Renal cortex interstitium (tissue), 11 donors: ENCODE results near the gene MYRIP. TPM values are rescaled to one million over a fixed set of nuclear protein-coding genes. Genes with fewer than 3 reads are reported as not detected.
A peak's percentile ranks its signal among the peaks of the same experiment; 100 is the strongest.
"Not testable (repeated sequence)": the region's sequence is repeated elsewhere in the genome, so short reads cannot be mapped to it uniquely, and the experiment has no call there.

Experiments
- DNase-seq, 11 donors: peaks; one replicate each; pipeline ENCODE4 v3.0.0-alpha.2; 2013; ENCODE audit warnings: low read depth in 9 of 11, low spot score in 4 of 11; ENCODE audit errors: extremely low read depth in 1 of 11
- polyA plus RNA-seq, 3 donors: library from polyadenylated mRNA; unstranded; fragments of 120-200 nt; gene quantifications; one replicate each; pipeline ENCODE4 v1.2.1, GENCODE V29; 2013; ENCODE audit not compliant: insufficient read length in 3 of 3

MYRIP gene
- polyA plus RNA-seq, 3 donors: 1.9 to 2.3 (median 2.0) TPM

DNA sequence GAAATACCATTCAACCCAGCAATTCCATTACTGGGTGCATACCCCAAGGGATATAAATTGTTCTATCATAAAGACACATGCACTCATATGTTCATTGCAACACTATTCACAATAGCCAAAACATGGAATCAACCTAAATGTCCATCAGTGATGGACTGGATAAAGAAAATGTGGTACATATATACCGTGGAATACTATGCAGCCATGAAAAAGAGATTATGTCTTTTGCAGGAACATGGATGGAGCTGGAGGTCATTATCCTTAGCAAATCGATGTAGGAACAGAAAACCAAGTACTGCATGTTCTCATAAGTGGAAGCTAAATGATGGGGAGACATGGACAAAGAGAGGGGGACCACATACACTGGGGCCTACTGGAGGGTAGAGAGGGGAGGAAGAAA lies 5.5 kb upstream of the MYRIP start:
- no peak for DNase-seq

- DNase-seq: no peak
These were observed 4.5 kb upstream of the MYRIP start for GRCh38 chr3:39804951-39805350.

- no peak for DNase-seq
These were observed 3.8 kb upstream of the MYRIP start for GRCh38 chr3:39805650-39806049.

- no peak for DNase-seq
These were observed 2.6 kb upstream of the MYRIP start for GRCh38 chr3:39806820-39807219.

- peak in 8 of 11 donors; percentile 31 to 39 (median 38) for DNase-seq
These were observed 785 bp upstream of the MYRIP start for GRCh38 chr3:39808467-39809180.

DNA sequence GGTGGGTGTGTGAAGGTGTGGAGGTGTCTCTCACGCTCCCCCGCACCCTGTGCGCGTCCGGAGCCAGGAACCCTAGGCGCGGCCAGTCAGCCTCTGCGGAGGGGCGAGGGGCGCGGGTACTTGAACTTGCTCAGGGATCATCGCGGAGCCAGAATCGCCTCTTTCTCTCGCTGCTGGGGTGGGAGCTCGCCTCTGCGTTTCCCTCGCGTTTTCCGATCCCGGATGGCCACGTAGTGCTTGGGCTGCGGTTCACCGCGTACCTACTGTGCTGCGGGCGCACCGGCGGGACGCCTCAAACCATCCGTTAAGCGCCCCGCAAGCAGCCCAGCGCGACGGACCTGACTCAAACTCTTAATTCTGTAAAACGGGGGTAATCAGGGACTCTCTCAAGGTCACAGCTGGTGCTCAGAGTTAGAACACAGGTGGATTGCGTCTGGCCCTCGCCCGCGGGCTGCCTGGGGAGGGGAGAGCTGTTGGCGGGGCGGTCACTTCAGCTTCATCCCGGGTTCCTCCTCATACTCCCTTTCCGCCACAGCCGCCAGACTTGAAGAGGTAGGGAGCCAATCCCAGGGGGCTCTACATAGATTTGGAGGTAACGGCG lies 686 bp downstream of the MYRIP start:
- DNase-seq: peak in 3 of 11 donors; percentile 5 to 10 (median 9)

GRCh38 chr3:39810647-39811161 lies 1.3 kb downstream of the MYRIP start:
- DNase-seq: peak in 2 of 11 donors; percentile 1 to 7

DNA sequence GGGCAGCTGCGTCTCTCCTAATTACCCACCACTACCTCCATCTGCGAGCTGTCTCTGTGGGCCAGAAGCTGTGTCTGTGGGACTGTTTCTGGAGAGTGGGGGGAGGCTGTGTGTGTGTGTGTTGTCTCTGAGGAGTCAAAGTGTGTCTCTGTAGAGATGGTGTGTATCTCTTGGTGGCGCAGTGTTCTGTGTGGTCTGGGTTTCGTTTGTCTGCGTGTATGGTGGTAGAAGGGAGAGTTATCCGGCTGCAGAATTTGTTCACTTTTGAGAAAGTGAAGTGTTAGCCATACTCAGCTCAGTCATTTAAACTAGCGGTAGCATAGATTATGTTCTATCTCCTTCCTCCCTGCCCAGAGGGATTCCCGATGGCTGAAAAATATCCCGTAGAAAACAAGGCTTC lies 2.2 kb downstream of the MYRIP start:
- no peak for DNase-seq

- DNase-seq: no peak
These were observed 3.1 kb downstream of the MYRIP start for GRCh38 chr3:39812537-39812936.

- DNase-seq: no peak
These were observed 4.6 kb downstream of the MYRIP start for GRCh38 chr3:39814007-39814406.

DNA sequence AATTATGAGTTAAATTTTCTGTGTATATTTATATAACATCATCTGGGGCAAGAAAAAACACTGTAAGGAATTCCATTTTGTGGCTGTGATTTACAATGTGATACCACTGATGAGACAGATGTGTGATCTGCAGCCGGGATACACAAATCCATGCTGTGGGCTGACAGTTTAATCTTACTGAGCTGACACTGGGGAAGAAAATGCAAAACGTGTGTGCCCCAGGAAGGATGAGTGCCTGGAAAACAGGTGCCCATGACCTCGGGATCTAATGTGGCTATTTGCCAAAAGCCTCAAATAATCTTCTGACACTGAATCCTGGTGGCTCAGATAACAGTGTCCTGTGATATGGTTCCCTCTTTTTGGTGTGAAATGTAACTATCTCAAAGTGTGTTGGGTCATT lies 10.5 kb downstream of the MYRIP start:
- no peak for DNase-seq

DNA sequence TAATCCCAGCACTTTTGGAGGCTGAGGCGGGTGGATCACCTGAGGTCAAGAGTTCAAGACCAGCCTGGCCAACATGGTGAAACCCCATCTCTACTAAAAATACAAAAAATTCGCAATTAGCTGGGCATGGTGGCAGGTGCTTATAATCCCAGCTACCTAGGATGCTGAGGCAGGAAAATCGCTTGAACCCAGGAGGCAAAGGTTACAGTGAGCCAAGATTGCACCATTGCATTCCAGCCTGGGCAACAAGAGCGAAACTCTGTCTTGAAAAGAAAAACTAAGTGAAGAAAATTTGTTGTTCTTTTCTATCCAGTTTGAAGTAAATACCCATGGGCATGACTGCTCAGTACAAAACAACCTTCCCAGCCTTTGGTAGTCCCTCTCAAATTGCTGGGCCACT lies 24.4 kb downstream of the MYRIP start:
- not testable (repeated sequence) for DNase-seq

DNA sequence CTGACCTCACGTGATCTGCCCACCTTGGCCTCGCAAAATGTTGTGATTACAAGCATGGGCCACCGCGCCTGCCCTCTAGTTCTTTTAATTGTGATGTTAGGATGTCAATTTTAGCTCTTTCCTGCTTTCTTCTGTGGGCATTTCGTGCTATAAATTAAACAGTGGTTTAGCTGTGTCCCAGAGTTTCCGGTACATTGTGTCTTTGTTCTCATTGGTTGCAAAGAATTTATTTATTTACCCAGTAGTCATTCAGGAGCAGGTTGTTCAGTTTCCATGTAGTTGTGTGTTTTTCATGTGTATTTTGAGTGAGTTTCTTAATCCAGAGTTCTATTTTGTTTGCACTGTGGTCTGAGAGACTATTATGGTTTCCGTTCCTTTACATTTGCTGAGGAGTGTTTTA lies 30.1 kb downstream of the MYRIP start:
- no peak for DNase-seq

DNA sequence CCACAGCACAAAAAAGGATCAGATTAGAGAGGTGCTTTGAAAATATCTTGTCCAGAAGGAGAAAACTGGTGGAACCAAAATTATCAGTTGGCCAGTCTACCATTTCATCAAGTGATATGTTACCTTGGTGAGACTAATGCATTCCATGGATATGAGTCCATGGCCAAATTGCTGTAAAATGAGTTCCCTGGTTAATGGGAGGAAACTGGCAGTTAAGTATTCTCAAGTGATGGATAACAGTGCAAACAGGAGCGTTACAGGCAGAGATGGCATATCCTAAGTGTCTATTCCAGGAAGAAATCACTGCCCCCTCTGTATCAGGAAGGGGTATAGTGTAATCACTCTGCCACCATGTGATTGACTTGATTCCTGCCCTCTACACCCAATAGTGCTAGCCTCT lies 34.0 kb downstream of the MYRIP start:
- DNase-seq: no peak

GRCh38 chr3:39848365-39848764 lies 39.0 kb downstream of the MYRIP start:
- DNase-seq: no peak

DNA sequence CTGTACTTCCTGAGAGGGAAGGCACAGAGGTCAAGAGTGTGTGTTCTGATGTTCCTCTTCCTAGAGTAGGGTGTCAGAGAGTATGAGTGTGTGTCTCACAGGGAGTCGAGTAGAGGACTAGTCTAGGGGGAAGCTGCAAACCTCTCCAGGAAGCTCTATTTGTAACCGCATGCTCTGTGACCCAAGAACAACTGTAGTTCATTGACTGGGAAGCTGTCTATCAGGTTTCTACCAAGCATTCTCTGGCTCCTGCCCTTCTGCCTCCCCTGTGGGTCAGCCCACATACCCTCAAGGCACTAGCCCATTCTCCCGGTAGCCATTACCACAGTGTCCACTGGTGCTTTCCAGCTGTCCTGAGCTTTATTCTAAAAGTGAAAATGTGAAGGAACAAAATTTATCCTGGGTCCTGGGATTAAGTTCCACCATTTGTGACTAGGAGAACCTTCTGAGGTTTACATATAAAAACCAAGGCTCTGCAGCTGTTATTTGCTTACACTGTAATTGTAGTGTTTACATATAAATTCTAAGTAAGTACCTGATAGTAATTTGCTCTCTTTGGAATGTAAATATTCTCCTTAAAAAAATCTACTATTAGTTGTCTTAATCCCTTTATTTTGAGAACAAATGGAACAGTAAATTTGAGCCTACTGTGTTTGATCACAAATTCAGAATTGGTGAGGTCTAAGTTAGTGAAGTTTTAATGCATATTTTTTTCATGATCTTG lies 40.7 kb downstream of the MYRIP start:
- DNase-seq: no peak

DNA sequence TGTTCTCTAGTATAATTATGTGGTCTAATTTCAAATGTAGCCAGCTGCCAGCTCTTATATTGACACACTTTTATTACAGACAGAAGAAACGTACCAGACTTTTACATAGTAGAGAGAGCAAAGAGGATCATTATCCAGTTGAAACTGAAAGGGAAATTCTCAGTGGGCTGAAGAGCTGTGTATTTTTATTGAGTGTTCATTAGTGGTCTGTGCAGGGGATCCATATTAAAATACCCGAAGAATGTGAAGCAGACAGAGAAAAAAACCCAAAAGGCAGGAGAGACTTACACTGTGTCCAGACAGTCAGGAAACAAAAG lies 41.3 kb downstream of the MYRIP start:
- DNase-seq: no peak

DNA sequence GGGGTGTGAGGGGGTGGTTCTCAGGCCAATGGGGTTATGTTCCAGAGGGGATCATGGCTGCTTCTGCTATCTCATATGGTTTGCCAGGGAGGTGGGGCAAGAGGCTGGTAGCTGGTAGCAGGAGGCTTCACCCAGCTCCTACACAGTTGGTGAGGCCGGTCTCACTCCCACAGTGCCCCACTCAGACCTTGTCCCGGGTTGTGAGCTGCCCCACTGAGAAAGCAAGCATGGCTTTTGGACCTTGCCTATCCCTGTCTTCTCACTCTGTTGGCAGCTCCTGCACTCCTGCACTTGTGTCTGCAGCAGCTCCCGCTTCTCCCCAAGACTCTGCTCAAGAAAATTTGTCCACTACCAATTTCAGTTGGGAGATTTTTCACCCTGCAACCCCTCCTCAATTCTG lies 46.1 kb downstream of the MYRIP start:
- no peak for DNase-seq

DNA sequence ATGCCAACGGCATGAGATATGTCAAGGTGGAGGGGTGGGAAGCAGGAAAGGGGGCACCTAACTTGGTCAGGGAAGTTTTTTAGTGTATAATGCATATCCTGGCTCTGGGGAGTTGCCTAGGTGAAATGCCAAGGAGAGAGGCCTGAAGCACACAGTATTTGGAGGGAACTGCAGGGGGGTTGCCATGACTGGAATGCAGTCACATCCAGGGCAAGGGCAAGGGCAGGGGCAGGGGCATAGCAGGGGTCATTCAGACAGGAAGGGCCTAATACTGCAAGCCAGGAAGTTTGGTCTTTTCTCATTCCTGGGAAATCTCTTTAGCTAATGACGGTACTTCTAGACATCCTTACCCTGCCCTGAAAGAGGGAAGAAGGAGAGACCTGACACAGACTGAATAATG lies 60.5 kb downstream of the MYRIP start:
- no peak for DNase-seq

GRCh38 chr3:39870706-39871105 lies 61.3 kb downstream of the MYRIP start:
- no peak for DNase-seq
